Measurements from ENCODE around the gene KLF8.
"Not testable (repeated sequence)": the region's sequence is repeated elsewhere in the genome, so short reads cannot be mapped to it uniquely, and the experiment has no call there.

KLF8 gene

DNA sequence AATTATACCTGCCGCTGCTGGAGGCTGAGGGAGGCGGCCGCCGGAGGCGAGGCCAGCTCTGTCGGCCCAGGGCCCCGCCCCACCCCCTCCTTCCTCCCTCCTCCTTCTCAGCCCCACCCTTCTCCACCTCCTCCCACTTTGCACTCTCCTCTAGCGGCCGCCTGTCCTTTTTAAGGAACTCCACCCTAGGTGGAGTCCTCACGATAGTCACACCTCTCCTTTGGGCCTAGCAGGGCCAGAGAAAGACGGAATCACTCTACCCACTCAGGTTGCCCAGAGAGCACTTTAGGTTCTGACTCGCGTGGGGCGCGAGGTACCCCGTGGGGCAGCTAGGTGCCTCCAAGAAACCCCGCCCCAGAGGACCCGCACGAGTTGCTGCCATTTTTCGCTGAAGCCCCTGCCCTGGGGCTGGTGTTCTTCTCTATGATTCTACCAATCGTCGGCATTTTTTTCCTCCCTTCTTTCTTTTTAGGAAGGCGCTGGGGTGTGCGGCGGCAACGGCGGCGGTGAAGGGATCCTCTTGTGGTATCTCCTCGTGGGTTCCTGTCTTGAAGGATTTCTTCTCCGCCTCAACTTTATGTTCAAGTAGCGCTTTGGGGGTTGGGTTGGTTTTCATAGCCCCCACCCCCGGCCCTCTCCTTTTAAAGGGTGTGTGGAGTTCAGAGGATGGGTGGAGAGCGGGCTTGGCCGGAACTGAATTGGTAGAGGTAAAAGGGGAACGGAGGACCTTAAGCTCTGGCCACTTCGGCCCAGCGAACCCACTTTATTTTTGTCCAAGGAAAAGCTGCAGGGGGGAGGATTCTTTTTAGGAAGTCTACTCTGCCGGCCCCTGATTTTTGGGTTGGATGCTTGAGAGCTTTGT is at the start of gene KLF8:
Gene KLF8 (plus strand): TSS at position 136 of the 862 bp plus-strand sequence. CDS start 979 bp downstream, outside the sequence.
- Histone ChIP-seq H3K27ac (peak within 1 kb of the TSS in 19 of 21 experiments; percentile 33 to 87 (median 72)), H3K4me3 (peak within 1 kb of the TSS; percentile 28 to 49 (median 43))

DNA sequence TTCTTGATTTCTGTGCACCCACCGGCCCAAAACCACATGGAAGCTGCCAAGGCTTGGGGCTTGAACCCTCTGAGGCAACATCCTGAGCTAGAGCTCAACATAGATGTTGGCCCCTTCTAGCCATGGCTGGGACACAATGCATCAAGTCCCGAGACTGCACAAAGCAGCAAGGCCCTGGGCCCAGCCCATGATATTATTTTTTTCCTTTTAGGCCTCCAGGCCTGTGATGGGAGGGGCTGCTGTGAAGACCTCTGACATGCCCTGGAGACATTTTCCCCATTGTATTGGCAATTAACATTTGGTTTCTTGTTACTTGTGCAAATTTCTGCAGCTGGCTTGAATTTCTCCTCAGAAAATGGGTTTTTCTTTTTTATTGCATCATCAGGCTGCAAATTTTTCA is 25.2 kb upstream of the KLF8 start:
- not testable (repeated sequence) for H3K27ac ChIP-seq, H3K4me3 ChIP-seq

DNA sequence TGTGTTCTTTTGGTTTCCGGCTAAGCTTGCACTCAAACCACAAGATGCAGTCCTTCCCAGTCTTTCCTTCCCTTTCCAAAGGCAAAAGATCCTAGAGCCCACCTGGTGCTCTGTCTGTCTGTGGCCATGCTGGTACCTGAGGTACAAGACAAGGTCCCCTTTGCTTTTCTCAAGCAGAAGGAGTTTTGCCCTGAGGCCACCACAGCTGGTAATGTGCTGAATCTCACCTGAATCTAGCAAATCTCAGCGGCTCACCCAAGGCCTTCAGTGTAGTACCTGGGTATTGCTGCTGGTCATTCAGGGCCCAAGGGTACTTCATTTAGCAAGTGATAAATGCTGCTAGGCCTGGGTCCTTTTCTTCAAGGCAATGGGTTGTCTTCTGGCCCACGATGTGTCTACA is 20.5 kb upstream of the KLF8 start:
- no peak overlapping the region for H3K4me3 ChIP-seq
- no peak overlapping the region for H3K27ac ChIP-seq

DNA sequence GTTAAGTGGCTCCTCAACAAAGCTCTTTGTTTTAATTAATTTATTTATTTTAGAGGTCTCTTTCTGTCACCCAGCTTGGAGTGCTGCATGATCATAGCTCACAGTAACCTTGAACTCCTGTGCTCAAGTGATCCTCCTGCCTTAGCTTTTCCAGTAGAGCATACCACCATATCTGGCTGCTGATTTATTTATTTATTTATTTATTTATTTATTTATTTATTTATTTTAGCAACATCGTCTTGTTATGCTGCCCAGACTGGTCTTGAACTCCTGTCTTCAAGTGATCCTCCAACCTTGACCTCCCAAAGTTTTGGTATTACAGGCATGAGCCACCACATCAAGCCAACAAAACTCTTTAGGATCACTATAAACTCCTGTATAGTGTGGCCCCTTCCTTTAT is 15.8 kb upstream of the KLF8 start:
- no peak overlapping the region for H3K4me3 ChIP-seq
- H3K27ac ChIP-seq, result no peak overlapping the region

DNA sequence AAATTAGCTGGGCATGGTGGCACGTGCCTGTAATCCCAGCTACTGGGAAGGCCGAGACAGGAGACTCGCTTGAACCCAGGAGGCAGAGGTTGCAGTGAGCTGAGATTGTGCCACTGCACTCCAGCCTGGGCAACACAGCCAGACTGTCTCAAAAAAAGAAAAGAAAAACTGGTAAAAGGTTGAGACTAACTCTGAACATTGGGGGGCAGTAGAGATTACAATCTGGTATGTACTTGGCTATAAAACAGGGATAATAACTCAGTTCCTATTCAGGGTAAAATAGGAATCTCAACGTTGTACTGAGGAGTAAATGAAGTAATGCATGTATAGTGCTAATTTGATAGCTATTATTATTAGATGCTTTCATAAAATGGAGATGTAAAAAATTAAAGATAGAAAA is 12.5 kb upstream of the KLF8 start:
- Histone ChIP-seq H3K27ac (no peak overlapping the region), H3K4me3 (no peak overlapping the region)

DNA sequence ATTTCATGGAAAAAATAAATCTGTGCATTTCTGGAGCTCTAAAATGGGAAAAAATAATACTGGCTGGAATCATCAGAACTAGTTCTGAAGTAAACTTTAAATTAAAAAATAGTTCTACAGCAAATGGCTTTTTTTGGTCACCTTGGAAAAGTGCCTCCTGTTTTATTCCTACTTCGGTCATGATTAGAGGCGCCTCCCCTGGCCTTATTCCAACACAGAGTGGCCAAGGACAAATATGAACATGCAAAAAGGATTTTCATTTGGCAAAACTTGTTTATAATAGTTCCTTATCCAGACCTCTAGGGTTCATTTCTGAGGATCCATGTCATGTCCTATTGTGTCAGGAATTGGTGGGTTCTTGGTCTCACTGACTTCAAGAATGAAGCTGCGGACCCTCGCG is 11.1 kb upstream of the KLF8 start:
- H3K27ac ChIP-seq, result no peak overlapping the region
- no peak overlapping the region for H3K4me3 ChIP-seq

DNA sequence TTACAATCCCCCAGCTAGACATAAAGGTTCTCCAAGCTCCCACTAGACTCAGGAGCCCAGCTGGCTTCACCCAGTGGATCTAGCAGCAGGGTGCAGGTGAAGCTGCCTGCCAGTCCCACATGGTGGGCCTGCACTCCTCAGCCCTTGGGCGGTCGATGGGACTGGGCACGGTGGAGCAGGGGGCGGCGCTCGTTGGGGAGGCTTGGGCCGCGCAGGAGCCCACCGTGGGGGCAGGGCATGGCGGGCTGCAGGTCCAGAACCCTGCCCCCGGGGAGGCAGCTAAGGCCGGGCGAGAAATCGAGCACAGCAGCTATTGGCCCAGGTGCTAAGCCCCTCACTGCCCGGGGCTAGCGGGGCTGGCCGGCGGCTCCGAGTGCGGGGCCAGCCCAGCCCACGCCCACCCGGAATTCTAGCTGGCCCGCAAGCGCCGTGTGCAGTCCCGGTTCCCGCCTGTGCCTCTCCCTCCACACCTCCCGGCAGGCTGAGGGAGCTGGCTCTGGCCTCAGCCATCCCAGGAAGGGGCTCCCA is 9.6 kb upstream of the KLF8 start:
- Histone ChIP-seq H3K4me3 (no peak overlapping the region), H3K27ac (no peak overlapping the region)

DNA sequence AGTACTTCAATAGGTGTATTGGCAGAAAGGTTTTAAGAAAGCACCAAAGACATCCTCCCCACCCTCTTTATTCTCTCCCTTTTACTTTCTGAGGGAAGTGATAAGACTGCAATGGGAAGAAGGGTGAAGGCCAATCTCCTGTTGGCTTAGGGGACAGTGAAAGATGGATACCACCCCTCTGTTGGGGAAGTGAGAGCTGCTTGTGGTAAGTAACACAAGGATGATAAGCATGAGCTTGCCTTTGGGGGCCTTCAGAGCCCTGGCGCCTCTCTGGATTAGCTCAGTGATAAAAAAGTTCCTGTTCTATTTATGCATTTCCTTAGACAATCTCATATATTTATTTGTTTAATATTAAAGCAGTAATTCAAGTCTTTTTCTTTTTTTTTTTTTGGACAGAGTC is 5.2 kb upstream of the KLF8 start:
- Histone ChIP-seq H3K4me3 (no peak overlapping the region), H3K27ac (no peak overlapping the region)

DNA sequence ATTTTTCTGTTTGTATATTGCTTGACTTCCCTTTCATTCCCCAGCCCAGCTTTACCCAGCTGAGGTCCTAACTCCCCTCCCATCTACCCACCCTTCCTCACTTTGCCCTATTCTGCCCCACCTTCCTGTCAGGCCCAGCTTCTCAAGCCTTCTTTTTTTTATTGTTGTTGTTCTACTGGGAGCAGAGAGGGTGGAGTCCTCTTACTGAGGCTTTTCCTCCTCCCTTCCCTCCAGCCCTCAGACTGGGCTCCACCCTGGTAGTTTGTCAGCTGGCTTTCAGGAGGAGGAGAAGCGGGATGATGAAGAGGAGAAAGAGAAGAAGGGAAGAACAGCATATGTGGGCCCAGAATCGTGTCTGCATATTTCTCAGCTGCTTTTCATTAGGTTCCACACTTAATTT is 3.2 kb upstream of the KLF8 start:
- Histone ChIP-seq H3K4me3 (no peak overlapping the region), H3K27ac (peak overlapping the region in 8 of 21 experiments; percentile 9 to 63 (median 48))

DNA sequence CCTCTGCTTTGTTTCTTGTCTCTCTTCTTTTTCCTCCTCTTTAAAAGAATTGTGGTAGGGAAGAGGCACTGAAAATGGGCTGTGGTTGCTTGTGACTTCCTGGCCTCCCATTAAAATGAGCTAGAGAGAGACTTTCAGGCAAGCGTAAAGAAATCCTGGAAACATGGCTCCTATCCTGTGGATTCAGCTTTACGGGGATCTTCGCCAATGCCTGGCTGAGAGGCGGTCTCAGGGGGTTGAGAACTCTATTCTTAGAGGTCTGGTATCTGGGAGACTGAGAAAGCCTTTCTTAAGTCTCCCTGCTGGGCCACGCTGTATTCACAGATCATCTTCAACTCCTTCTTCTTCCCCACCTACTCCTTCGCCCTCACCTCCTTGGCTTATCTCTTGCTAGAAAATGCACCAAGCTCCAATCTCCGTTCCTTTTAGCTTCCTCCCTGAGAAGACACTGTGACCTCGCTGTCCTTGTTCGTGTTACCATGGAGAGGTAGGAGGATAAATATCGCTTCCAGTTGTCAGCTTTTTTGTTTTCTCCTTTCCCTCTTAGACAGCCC is 542 bp upstream of the KLF8 start:
- Histone ChIP-seq H3K27ac (peak overlapping the region in 8 of 21 experiments; percentile 7 to 87 (median 78)), H3K4me3 (peak overlapping the region in 6 of 7 experiments; percentile 28 to 49 (median 44))

DNA sequence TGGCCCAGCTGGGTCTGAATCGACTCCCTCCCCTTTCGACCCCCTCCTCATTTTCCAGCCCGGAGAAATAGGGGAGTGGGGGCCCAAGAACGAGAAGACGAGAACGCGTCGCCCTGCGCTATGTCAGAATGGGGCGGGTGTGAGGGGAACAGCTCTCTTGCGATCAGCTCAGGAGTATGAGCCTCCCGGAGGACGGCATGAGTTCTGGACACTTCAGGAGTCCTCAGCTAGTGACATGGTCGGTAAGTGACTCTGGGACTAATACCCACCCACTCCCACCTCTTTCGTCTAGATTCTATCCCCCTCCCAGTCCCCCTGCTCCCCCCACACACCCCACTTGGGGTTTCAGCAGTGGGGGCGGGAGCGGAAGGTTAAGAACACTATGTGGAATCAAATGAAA is 944 bp downstream of the KLF8 start:
- H3K27ac ChIP-seq, result peak overlapping the region in 19 of 21 experiments; percentile 33 to 87 (median 72)
- H3K4me3 ChIP-seq, result peak overlapping the region; percentile 28 to 49 (median 43)

DNA sequence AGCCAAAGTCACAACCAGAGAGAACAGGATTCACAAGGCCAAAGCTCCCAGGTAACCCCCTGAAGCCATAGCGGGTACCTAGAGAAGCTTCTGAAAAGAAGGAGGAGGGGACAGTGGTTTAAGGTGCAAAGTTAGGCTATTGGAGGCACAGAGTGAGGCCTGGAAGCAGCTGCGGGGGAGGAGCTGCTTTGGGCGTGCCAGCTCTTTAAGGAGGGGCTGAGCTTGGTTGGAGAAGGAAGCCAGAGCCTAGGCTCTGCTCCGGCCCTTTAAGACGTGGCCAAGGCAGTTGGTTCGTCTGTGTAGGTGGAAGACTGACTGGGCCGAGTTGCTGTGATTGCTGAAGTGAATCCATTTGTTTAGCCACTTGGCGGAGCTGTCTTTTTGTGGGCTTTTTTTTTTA is 1.5 kb downstream of the KLF8 start:
- Histone ChIP-seq H3K27ac (peak overlapping the region in 16 of 21 experiments; percentile 43 to 87 (median 76)), H3K4me3 (peak overlapping the region; percentile 28 to 49 (median 43))

DNA sequence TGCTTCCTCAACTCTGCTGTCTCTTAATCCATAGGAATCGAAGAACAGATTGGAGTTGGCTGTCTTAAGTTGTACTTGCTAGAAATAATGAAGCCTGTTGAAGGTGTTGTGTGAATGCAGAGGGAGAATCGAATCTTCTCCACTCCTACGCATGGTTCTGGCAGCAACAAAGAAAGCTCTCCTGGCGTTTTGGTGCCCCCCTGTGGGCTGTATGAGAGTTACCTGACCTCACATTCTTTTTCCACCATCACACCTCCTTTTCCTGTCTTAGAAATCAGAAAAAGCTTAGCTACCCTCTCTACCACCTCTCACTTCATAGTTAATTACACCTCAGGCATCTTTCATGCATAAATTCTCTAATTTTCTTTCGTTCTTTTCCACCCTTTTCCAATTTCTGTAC is 16.3 kb downstream of the KLF8 start:
- no peak overlapping the region for H3K27ac ChIP-seq
- no peak overlapping the region for H3K4me3 ChIP-seq

DNA sequence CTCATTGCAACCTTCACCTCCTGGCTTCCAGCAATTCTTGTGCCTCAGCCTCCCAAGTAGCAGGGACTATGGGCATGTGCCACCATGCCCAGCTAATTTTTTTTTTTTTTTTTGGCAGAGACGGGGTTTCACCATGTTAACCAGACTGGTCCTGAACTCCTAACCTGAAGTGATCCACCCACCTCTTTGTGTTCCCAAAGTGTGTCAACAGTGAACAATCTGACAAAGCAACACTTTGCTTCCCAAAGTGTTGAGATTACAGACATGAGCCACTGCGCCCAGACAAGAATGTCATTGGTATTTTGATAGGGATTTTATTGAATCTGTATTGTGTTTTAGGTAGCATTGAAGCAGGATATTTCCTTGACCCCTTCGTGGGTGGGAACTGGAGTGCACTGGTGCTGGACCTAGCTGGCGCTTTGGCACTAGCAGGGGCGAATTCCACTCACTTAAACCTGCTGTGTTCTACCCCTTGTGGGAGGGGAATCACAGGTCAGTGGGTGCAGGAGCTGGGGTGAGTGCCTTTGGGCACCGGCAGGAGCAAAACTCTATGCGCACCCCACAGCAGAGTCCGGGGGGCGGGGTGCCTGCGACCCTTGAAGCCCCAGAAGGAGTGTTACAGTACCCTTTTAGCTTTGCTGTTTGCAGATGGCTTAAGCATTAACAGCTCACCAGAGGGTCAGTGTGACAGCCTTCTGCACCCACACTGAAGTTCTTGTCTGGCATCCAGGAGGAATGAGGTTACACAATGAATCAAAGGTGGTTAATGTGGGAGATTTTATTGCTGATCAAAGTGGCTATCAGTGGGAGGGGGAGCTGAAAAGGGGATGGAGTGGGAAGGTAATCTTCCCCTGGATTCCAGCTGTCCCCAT is 21.9 kb downstream of the KLF8 start:
- no peak overlapping the region for H3K27ac ChIP-seq
- H3K4me3 ChIP-seq, result no peak overlapping the region

DNA sequence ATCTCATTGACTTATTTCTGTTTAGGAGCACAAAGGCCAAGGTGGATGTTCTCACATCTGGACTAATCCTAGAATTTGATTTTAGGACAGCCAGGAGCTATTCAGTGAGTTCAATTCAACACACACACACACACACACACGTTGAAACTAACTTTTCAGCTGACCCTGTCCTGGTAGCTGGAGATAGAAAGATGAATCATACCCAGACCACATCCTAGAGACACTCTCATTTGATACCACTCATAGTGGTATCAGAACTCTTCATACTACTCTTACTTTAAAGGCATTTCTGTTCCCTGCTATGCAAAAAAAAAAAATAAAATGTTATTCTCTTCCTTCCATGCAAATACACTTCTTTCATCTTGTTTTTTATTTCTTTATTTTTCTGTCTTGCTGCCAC is 36.7 kb downstream of the KLF8 start:
- H3K4me3 ChIP-seq, result no peak overlapping the region
- no peak overlapping the region for H3K27ac ChIP-seq

DNA sequence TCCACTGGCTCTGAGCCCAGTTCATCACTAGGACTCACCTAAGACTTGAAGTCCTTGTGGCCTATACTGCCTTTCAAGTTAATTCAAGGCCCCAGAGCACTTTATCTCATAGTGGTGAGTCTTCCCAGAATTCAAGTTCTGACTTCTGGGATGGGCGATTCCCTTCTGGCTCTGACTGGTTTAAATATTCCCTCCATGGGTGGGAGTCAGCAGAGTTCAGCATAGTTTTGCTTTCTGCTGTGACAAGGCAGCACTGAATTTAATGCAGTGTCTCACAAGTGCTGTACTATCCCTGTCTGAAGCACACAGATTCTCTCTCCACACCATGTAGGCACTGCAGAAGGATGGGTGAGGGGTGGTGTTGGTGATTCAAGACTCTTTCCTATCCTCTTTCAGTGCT is 46.5 kb downstream of the KLF8 start:
- no peak overlapping the region for H3K27ac ChIP-seq
- no peak overlapping the region for H3K4me3 ChIP-seq

DNA sequence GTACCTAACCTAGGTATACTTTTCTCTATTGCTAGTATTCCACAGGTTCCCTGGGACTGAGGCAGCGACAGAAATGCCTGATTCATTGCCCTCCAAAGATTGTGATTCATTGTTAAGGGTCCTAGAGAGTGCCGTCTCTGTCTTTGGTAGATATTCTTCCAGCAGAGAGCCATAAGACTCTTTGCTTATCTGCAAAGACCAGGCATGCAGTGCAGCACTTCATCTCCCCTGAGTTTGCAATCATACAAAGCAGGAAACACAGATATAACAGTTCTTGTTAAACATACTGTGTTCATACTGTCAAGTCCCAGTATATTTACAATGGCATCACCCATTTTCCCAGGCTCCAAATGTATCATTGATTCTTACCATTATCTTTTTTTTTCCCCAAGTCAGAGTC is 47.7 kb downstream of the KLF8 start:
- Histone ChIP-seq H3K4me3 (no peak overlapping the region), H3K27ac (no peak overlapping the region)

DNA sequence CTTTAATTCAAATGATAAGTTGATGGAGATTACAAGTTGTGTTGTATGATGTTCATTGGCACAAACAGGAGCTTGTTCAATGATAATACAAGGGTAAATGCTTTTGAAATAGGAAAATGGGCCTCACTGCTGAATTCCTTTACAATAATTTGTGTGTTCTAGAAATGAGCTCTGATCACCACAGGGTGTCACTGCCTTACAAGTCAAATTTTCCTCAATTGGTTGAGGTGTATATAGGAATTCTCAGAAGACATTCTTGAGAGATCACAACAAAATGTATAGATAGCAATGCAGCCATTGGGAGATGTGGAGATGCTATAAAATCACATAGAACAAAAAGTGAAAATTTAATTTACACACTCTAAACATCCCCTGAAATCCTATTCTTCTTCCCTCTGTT is 49.6 kb downstream of the KLF8 start:
- no peak overlapping the region for H3K27ac ChIP-seq
- H3K4me3 ChIP-seq, result no peak overlapping the region

DNA sequence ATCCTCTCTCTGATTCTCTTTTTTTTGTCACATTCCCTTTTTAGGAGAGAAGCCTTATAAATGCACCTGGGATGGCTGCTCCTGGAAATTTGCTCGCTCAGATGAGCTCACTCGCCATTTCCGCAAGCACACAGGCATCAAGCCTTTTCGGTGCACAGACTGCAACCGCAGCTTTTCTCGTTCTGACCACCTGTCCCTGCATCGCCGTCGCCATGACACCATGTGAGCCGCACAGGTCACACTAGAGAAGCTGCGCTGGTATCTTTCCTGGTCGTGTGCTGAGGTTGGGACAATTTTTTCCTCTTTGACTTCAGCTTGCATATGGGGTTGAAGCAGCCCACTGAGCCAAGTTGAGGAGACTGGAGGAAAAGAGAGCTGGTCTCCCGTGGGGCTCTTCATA is 52.1 kb downstream of the KLF8 start:
- no peak overlapping the region for H3K4me3 ChIP-seq

DNA sequence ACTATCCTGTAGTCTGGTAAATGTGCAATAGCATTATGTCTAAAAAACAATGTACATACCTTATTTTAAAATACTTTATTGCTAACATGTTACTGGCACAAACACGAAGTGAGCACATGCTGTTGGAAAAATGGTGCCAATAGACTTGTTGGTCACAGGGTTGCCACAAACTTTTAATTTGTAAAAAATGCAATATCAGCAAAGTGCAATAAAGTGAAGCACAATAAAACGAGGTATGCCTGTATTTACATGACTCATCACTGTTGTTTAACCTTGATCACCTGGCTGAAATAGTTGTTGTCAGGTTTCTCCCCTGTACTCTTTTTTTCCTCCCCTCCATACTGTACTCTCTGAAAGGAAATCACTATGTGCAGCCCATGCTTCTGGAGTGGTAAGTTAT is 56.5 kb downstream of the KLF8 start:
- H3K27ac ChIP-seq, result no peak overlapping the region
- no peak overlapping the region for H3K4me3 ChIP-seq

More for the DNA sequence above, 52.1 kb downstream of the KLF8 start:
- H3K27ac ChIP-seq, result no peak overlapping the region

All from skin epidermis (tissue), 12 donors.